K562 (cell line): ENCODE measurements around the gene IL18RAP. TPM values are rescaled to one million over a fixed set of nuclear protein-coding genes. Genes with fewer than 3 reads are reported as not detected.

ENCODE experiments used
- DNMT1 ChIP-seq: fragments of 450-650 bp; IDR thresholded peaks from 2 replicates; pipeline ENCODE4 v1.6.1; 2016; ENCODE audit warnings: antibody characterized with exemption, mild to moderate bottlenecking
- ETV1 ChIP-seq: fragments of 450-650 bp; conservative IDR thresholded peaks from 2 replicates; pipeline ENCODE4 v1.6.1; 2016; ENCODE audit warnings: missing genetic modification characterization, control low read depth, low read depth, missing compliant biosample characterization
- ILK ChIP-seq: fragments of 450-650 bp; IDR thresholded peaks from 2 replicates; pipeline ENCODE4 v1.6.1; 2016; ENCODE audit warnings: missing genetic modification characterization, low read depth, mild to moderate bottlenecking, missing compliant biosample characterization, moderate library complexity, borderline replicate concordance
- MEF2A ChIP-seq: IDR thresholded peaks from 2 replicates; pipeline ENCODE4 v1.6.1; 2011; ENCODE audit warnings: low read depth, mild to moderate bottlenecking, low read length, moderate library complexity; ENCODE audit not compliant: control insufficient read depth
- MTA2 ChIP-seq: fragments of 450-650 bp; IDR thresholded peaks from 2 replicates; pipeline ENCODE4 v1.6.1; 2016; ENCODE audit warnings: low read depth
- MXI1 ChIP-seq: IDR thresholded peaks from 2 replicates; pipeline ENCODE4 v1.6.1; 2011; ENCODE audit warnings: low read depth, mild to moderate bottlenecking, improper control_type of control experiment, low read length
- RBM14 ChIP-seq: fragments of 200-400 bp; formaldehyde crosslinking; IDR thresholded peaks from 2 replicates; pipeline ENCODE4 v1.6.1; 2018; ENCODE audit warnings: low read depth, mild to moderate bottlenecking, low read length, moderate library complexity, borderline replicate concordance; ENCODE audit not compliant: insufficient read depth
- SP1 ChIP-seq: sonication (generic); formaldehyde crosslinking; IDR thresholded peaks from 2 replicates; pipeline ENCODE4 v1.8.1; 2022; ENCODE audit warnings: mild to moderate bottlenecking, missing genetic modification reagents
- TAF1 ChIP-seq: IDR thresholded peaks from 2 replicates; pipeline ENCODE4 v1.6.1; 2011; ENCODE audit warnings: mild to moderate bottlenecking, low read length, moderate library complexity; ENCODE audit not compliant: insufficient read depth, control insufficient read depth, severe bottlenecking; ENCODE audit errors: extremely low read depth
- ZFX ChIP-seq: sonication (generic); formaldehyde crosslinking; IDR thresholded peaks from 2 replicates; pipeline ENCODE4 v1.8.0; 2022; ENCODE audit warnings: mild to moderate bottlenecking, missing genetic modification reagents, moderate library complexity
- ZNF12 ChIP-seq: sonication (generic); formaldehyde crosslinking; IDR thresholded peaks from 2 replicates; pipeline ENCODE4 v1.4.0; 2020; ENCODE audit warnings: mild to moderate bottlenecking, missing genetic modification reagents
- ZNF282 ChIP-seq: sonication (generic); formaldehyde crosslinking; IDR thresholded peaks from 2 replicates; pipeline ENCODE4 v1.8.1; 2023; ENCODE audit warnings: missing genetic modification reagents
- polyA plus RNA-seq, 8 experiments: library from polyadenylated mRNA; depleted of rRNA in 4 of 8; stranded (reverse) in 5 of 8; unstranded in 3 of 8; fragments of >200 nt; fragmentation: Nextera tagmentation in 2 of 8; fragmentation: Illumina TruSeq in 1 of 8; extraction: Ambion mirVana in 2 of 8; extraction: Trizol in 1 of 8; gene quantifications; 2 replicates each; pipeline versions ENCODE4 v1.2.1 to v1.2.3, GENCODE V29; 2011 to 2014; ENCODE audit warnings: inconsistent platforms in 1 of 8, missing spikeins in 1 of 8
- total RNA-seq, 7 experiments: library from RNA; depleted of rRNA in 6 of 7; stranded (reverse); fragments of >200 nt in 6 of 7; fragmentation: Illumina TruSeq in 2 of 7; extraction: Trizol in 2 of 7; gene quantifications; 2 replicates each; pipeline versions ENCODE4 v1.2.1 to v1.2.3, GENCODE V29; 2011 to 2021; ENCODE audit warnings: low replicate concordance in 1 of 7
- TF ChIP-seq, protein P1 (sequence below): fragments of 150-350 bp; conservative IDR thresholded peaks from 2 replicates; pipeline ENCODE4 v1.6.1; 2014; ENCODE audit warnings: low read length
- TF ChIP-seq, protein P2 (sequence below): fragments of 250-450 bp; sonication (Bioruptor Pico); IDR thresholded peaks from 2 replicates; pipeline ENCODE4 v1.5.0; 2022; ENCODE audit warnings: mild to moderate bottlenecking
- TF ChIP-seq, protein P3 (sequence below): fragments of 450-650 bp; IDR thresholded peaks from 2 replicates; pipeline ENCODE4 v1.6.1; 2017; ENCODE audit warnings: mild to moderate bottlenecking, moderate library complexity
- TF ChIP-seq, protein P4 (sequence below): fragments of 450-650 bp; formaldehyde crosslinking; IDR thresholded peaks from 2 replicates; pipeline ENCODE4 v1.4.0; 2022; ENCODE audit warnings: missing genetic modification characterization
- TF ChIP-seq, protein P5 (sequence below): fragments of 450-650 bp; formaldehyde crosslinking; IDR thresholded peaks from 2 replicates; pipeline ENCODE4 v1.4.0; 2020; ENCODE audit warnings: mild to moderate bottlenecking
- TF ChIP-seq, protein P6 (sequence below): fragments of 450-650 bp; IDR thresholded peaks from 2 replicates; pipeline ENCODE4 v1.6.1; 2016; ENCODE audit warnings: low read depth, mild to moderate bottlenecking, moderate library complexity

IL18RAP gene
- total and polyA plus RNA-seq, 9 of the 15 experiments (the other 6 are each of a cell fraction or from before 2014, with no cell fraction given), result 1.1 to 20.5 (median 5.8) TPM

DNA sequence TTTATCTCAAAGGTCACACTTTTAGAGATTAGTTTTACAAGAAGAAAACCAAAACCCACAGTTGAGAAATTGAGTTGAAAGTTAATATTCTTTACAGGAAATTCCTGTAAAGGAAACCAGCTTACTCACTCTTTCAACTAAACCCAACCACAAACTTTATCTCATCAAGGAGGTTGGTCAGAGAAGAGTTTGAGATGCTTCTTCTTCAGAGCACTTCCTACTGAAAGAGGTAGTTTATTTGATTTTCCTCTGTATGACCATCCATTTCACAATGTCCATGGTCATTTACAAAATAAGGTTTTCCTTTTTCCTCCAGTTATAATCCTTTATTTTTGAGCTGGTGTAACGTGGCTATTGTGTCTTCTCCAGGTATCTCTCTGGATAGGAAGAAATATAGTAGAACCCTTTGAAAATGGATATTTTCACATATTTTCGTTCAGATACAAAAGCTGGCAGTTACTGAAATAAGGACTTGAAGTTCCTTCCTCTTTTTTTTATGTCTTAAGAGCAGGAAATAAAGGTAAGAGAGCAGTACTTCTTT, 4.5 kb upstream of the IL18RAP start (continued):
- TF ChIP-seq, protein P1, sequence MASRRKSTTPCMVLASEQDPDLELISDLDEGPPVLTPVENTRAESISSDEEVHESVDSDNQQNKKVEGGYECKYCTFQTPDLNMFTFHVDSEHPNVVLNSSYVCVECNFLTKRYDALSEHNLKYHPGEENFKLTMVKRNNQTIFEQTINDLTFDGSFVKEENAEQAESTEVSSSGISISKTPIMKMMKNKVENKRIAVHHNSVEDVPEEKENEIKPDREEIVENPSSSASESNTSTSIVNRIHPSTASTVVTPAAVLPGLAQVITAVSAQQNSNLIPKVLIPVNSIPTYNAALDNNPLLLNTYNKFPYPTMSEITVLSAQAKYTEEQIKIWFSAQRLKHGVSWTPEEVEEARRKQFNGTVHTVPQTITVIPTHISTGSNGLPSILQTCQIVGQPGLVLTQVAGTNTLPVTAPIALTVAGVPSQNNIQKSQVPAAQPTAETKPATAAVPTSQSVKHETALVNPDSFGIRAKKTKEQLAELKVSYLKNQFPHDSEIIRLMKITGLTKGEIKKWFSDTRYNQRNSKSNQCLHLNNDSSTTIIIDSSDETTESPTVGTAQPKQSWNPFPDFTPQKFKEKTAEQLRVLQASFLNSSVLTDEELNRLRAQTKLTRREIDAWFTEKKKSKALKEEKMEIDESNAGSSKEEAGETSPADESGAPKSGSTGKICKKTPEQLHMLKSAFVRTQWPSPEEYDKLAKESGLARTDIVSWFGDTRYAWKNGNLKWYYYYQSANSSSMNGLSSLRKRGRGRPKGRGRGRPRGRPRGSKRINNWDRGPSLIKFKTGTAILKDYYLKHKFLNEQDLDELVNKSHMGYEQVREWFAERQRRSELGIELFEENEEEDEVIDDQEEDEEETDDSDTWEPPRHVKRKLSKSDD, result no peak
- TF ChIP-seq TAF1 (no peak), ILK (tag) (no peak), SP1 (CRISPR knock-in tag) (no peak), ETV1 (tag) (peak; percentile 40; the same call in 1 of the 2 replicates), DNMT1 (no peak), MEF2A (no peak), MXI1 (no peak), ZFX (CRISPR knock-in tag) (no peak), MTA2 (peak; percentile 33; the same call in 1 of the 2 replicates), ZNF282 (CRISPR knock-in tag) (no peak), RBM14 (no peak), ZNF12 (CRISPR knock-in tag) (no peak)
- TF ChIP-seq, protein P2, sequence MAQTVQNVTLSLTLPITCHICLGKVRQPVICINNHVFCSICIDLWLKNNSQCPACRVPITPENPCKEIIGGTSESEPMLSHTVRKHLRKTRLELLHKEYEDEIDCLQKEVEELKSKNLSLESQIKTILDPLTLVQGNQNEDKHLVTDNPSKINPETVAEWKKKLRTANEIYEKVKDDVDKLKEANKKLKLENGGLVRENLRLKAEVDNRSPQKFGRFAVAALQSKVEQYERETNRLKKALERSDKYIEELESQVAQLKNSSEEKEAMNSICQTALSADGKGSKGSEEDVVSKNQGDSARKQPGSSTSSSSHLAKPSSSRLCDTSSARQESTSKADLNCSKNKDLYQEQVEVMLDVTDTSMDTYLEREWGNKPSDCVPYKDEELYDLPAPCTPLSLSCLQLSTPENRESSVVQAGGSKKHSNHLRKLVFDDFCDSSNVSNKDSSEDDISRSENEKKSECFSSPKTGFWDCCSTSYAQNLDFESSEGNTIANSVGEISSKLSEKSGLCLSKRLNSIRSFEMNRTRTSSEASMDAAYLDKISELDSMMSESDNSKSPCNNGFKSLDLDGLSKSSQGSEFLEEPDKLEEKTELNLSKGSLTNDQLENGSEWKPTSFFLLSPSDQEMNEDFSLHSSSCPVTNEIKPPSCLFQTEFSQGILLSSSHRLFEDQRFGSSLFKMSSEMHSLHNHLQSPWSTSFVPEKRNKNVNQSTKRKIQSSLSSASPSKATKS (CRISPR knock-in tag), result no peak
- TF ChIP-seq, protein P3, sequence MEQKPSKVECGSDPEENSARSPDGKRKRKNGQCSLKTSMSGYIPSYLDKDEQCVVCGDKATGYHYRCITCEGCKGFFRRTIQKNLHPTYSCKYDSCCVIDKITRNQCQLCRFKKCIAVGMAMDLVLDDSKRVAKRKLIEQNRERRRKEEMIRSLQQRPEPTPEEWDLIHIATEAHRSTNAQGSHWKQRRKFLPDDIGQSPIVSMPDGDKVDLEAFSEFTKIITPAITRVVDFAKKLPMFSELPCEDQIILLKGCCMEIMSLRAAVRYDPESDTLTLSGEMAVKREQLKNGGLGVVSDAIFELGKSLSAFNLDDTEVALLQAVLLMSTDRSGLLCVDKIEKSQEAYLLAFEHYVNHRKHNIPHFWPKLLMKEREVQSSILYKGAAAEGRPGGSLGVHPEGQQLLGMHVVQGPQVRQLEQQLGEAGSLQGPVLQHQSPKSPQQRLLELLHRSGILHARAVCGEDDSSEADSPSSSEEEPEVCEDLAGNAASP, result no peak
- TF ChIP-seq, protein P4, sequence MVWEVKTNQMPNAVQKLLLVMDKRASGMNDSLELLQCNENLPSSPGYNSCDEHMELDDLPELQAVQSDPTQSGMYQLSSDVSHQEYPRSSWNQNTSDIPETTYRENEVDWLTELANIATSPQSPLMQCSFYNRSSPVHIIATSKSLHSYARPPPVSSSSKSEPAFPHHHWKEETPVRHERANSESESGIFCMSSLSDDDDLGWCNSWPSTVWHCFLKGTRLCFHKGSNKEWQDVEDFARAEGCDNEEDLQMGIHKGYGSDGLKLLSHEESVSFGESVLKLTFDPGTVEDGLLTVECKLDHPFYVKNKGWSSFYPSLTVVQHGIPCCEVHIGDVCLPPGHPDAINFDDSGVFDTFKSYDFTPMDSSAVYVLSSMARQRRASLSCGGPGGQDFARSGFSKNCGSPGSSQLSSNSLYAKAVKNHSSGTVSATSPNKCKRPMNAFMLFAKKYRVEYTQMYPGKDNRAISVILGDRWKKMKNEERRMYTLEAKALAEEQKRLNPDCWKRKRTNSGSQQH (CRISPR knock-in tag), result no peak
- TF ChIP-seq, protein P5, sequence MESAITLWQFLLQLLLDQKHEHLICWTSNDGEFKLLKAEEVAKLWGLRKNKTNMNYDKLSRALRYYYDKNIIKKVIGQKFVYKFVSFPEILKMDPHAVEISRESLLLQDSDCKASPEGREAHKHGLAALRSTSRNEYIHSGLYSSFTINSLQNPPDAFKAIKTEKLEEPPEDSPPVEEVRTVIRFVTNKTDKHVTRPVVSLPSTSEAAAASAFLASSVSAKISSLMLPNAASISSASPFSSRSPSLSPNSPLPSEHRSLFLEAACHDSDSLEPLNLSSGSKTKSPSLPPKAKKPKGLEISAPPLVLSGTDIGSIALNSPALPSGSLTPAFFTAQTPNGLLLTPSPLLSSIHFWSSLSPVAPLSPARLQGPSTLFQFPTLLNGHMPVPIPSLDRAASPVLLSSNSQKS (CRISPR knock-in tag), result no peak
- TF ChIP-seq, protein P6, sequence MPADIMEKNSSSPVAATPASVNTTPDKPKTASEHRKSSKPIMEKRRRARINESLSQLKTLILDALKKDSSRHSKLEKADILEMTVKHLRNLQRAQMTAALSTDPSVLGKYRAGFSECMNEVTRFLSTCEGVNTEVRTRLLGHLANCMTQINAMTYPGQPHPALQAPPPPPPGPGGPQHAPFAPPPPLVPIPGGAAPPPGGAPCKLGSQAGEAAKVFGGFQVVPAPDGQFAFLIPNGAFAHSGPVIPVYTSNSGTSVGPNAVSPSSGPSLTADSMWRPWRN, result peak; percentile 56; the same call in 1 of the 2 replicates
